ENCODE measurements around the gene IRF7.
A peak's percentile ranks its signal among the peaks of the same experiment; 100 is the strongest.

IRF7 gene

DNA sequence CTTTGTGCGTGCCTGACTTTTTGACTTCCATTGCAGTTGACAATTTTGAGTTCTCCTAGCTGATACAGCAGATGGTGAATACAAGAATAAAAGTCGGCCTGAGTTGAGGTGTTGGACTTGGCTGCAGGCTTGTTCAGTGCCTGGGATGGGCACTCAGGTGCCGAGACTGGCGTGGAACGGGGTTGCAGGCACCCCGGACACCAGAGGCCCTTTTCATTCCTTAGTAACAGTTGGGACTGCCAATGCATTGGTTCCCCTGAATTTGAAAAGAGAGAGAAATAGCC, 38.2 kb downstream of the IRF7 start:
- no peak for DNase-seq

- peak; percentile 72 for DNase-seq
These were observed 38.7 kb downstream of the IRF7 start for GRCh38 chr11:576811-577610.

DNA sequence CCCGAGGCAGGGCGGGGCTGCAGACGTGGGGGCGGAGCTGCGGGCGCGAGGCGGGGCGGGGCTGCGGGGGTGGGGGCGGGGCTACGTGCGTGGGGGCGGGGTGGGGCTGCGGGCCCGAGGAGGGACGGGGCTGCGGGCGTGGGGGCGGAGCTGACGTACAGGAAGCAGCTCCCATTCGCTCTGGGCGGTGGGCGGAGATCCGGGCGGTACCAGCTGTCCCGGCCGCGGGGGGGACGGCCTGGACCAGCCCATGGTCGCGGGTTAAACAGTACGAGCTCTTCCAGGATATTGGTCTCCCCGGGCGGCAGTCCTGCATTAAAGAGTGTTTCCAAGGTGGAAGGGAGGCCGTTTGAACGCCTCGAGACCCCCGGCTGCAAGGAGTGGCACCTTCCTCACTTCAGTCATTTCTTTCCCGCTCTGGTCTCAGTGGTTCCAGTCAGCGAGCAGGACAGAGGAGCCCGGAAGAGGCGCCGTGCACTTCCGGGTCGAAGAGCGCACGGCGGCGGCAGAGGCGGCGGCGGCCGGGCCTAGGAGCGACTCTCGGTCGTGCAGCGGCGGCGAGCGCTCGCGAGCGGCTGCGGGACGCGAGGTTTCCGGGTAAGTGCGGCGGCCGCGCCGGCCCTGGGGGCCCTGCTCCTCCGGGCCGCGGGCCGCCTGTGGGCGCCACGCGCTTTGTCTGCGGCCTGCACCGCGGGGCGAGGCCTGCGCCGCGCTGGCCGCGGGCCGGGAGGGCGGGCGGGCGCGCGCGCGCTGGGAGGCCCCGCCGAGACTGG, 39.6 kb downstream of the IRF7 start, which contains the start of gene PHRF1:
PHRF1 (plus strand) TSS at position 475 of the 773 bp plus-strand sequence. CDS start 5,043 bp downstream, outside the sequence.
- DNase-seq, result peak; percentile 98

GRCh38 chr11:575313-575995, 40.3 kb downstream of the IRF7 start:
- no peak for DNase-seq

DNA sequence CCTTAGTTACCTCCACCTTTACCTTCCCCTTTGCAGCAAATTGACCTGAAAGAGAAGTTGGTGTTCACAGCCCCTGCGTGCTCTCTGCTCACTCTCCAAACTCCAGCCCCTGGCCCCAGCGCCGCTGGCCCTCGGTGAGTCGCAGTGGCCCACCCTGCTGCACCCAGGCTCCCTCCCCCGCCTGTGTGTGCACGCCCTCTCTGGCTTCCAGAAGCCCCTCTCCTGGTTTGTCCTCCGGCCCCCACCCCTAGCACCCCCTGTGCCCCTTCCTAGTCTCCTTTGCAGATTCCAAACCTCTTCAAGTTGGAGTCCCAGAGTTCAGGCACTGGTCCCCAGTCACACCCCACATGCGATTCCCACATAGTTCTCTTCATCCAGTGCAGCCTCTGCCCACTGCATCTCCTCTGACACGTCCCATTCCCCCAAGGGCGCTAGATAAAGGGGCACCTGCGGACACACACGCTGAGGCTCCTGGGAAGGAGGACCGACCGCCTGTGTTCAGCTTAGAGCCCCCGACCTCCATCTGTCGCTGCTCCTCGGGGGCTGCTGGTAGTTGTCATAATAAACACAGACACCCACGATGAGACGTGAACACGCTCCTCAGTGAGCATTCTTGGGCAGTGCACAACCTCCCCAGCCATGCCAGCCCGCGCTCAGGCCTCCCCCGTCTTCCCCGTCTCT, 41.0 kb downstream of the IRF7 start:
- DNase-seq, result peak; percentile 71

GRCh38 chr11:574031-574570, 41.6 kb downstream of the IRF7 start:
- peak; percentile 67 for DNase-seq

DNA sequence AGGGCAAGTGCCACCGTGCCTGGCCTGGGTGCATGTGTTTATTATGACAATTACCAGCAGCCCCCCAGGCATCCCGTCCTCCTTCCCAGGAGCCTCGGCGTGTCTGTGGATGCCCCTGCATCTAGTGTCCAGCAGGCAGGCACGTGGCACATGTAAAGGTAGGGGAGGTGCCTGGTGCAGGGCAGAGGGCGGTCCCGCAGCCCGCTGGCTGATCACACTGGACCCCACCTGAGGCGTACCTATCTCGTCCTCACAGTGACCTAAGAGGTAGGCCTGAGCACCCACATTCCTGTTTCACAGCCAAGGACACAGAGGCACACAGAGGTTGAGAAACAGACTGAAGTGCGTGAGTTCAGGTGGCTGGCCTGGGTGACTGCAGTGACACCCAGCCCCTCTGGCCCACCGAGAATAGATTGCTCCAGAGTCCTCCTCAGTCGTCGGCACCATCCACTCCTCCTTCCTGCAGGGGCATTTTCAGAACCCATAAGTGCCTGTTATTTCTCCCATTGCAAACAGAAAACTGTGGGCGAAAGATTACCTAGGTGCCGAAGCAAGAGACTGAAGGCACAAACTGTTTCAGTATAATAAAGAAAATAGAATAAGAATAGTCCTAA, 42.5 kb downstream of the IRF7 start:
- DNase-seq, result no peak

GRCh38 chr11:571802-572185, 44.0 kb downstream of the IRF7 start:
- DNase-seq, result no peak

GRCh38 chr11:569158-569885, 46.4 kb downstream of the IRF7 start:
- DNase-seq, result no peak

- peak; percentile 97 for DNase-seq
These were observed 47.2 kb downstream of the IRF7 start for GRCh38 chr11:568306-569157.

GRCh38 chr11:567629-568292, 48.0 kb downstream of the IRF7 start:
- peak; percentile 69 for DNase-seq

GRCh38 chr11:567011-567628, 48.6 kb downstream of the IRF7 start:
- DNase-seq, result peak; percentile 67

DNA sequence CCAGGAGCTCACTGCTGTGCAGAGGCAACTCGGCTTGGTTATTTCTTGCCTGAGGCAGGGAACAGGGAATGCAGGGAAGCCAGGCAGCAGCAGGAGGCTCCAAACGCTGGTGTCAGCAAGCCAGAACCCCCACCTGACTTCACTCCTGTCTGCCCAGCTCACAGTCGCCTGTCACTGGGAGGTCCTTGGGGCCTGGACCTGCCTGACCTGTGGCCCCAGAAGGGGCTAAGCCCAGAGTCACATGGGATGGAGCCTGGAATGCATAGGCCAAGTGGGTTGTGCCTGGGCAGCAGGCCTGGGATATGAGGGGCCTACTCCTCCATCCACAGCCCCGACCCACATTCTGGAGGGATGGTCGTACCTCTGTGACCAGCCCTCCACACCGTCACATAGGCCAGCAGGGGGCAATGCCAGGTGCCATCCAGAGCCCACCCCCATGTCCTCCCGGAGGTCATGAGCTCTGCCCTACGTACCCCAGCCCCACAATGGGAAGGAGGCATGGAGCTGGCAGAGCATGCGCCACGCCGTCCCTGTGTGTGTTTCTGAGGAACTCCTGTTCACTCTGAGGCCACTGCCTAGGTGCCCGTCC, 49.7 kb downstream of the IRF7 start:
- no peak for DNase-seq

- DNase-seq, result no peak
These were observed 51.8 kb downstream of the IRF7 start for GRCh38 chr11:563812-564578.

- DNase-seq, result no peak
These were observed 52.5 kb downstream of the IRF7 start for GRCh38 chr11:563066-563811.
